GM12891 (cell line): ENCODE data around the gene RPS10.

Experiments
- PAX5 ChIP-seq: IDR thresholded peaks from 2 replicates; pipeline ENCODE4 v1.6.1; 2011; ENCODE audit warnings: low read length, moderate library complexity, mild to moderate bottlenecking; ENCODE audit not compliant: insufficient read depth, severe bottlenecking
- POLR2A ChIP-seq: IDR thresholded peaks from 2 replicates; pipeline ENCODE4 v1.6.1; 2011; ENCODE audit warnings: low read depth, low read length, control low read depth
- POLR2AphosphoS5 ChIP-seq: IDR thresholded peaks from 2 replicates; pipeline ENCODE4 v1.6.1; 2011; ENCODE audit warnings: low read depth, low read length, control low read depth
- POU2F2 ChIP-seq: IDR thresholded peaks from 2 replicates; pipeline ENCODE4 v1.6.1; 2011; ENCODE audit warnings: low read depth, mild to moderate bottlenecking, control low read depth, low read length, moderate library complexity
- SPI1 ChIP-seq: IDR thresholded peaks from 2 replicates; pipeline ENCODE4 v1.6.1; 2011; ENCODE audit warnings: low read depth, low read length, control low read depth
- TAF1 ChIP-seq: IDR thresholded peaks from 2 replicates; pipeline ENCODE4 v1.6.1; 2011; ENCODE audit warnings: low read depth, low read length, control low read depth

DNA sequence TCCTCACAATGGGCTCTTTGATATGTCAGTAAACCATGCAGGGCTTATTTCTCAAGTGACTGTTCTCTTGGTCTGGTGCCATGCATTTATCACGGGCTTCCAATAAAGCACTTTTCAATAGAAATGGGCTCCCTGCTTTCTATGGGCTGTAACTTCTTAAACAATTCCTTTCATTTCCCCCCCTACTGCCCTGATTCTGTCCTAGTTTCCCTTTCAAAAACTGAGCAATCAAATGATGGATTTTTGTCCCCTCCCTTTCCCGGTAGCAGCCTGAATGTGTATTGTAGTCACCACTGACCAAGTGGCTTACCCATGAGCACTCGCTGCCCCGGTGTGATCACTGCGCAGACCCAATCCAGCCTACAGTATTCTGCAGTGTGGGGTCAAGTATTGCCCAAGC, 13.9 kb downstream of the RPS10 start:
- TF ChIP-seq POLR2A (no peak), POLR2AphosphoS5 (no peak), TAF1 (no peak), SPI1 (no peak), PAX5 (no peak), POU2F2 (no peak)
